GM12873 (cell line): ENCODE measurements around the gene INVS.

ENCODE experiments used
- CTCF ChIP-seq: IDR thresholded peaks from 2 replicates; pipeline ENCODE4 v1.5.1; 2012; ENCODE audit warnings: low read depth, mild to moderate bottlenecking, moderate library complexity, low read length, control low read depth; ENCODE audit not compliant: insufficient read depth; ENCODE audit errors: missing control alignments

Gene INVS

DNA sequence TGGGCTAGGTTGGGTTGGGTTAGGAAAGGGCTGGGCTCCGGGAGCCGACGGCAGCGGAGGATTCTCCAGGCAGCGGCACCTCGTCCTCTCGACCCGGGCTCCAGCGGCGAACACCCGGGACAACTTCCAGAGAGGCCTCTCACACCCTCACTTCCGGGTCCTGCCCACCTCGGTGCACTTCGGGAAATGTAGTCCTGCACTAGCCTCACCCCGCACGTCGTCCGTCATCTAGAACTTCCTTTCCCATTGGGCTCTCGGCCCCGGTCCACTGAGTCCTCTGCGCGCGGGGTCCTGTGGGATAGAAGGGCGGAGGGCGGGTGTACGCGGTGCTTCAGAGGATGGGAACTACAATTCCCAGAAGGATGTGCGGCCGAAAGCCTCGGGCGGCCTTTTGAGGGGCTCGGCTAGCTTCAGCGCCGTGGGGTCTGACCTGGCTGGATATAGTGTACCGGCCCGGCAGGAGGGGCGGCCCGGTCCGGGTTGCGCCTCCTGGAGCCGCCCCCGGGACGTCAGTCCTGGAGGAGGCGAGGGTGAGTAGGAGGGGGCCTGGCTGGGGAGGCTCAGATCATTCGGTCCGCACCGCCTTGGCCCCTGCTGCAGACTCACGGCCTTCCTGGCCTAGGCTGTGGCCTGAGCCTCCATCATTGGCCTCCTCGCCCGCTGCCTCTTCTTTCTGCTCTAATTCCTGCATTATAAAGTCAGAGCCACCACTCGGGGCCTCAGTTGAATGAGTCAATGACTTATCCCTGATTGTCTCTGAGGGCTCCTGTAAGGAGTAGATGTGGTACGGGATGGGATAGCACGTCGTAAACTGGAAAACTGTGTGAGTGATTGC lies at the start of gene INVS, which contains the start of gene ERP44:
TSS of gene INVS (plus strand) at position 357 of the 835 bp plus-strand sequence. CDS start 5,279 bp downstream, outside the sequence.
TSS of gene ERP44 (minus strand) at position 114 of the 835 bp plus-strand sequence. CDS start 160 bp downstream, outside the sequence.
- TF ChIP-seq CTCF, result no peak

GRCh38 chr9:100049551-100049950 lies 49.5 kb upstream of the INVS start:
- no peak for TF ChIP-seq CTCF

- TF ChIP-seq CTCF, result no peak
Measured at GRCh38 chr9:100052375-100052774, 46.7 kb upstream of the INVS start.

- no peak for TF ChIP-seq CTCF
Measured at GRCh38 chr9:100056561-100056960, 42.5 kb upstream of the INVS start.

GRCh38 chr9:100057624-100058023 lies 41.4 kb upstream of the INVS start:
- no peak for TF ChIP-seq CTCF

- no peak for TF ChIP-seq CTCF
Measured at GRCh38 chr9:100058699-100059579, 40.1 kb upstream of the INVS start.

DNA sequence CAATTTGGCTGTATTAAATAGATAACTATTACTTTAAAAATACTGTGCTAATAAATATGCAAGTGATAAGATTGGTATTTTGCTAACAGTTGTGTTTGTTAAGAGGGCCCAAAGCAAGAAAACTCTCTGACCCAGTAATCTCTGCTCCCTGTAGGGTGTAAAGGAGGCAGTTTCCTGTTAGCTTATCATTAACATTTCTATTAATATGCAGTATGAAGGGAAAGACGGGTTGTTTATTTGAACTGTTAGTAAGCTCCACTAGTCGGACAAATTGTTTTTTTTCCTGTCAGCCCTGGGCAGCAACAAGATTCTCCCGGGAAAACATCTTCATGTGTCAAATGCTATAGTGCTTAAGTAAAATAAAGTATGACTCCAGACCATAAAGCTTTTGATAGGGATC lies 35.9 kb upstream of the INVS start:
- TF ChIP-seq CTCF, result no peak
